Skeletal muscle cell (primary cell): Measurements from ENCODE around the gene ACHE.

Source experiments
- DNase-seq: peaks from one replicate; pipeline ENCODE4 v3.0.0-alpha.2; 2010; ENCODE audit warnings: low read depth
- H3K4me3 ChIP-seq: 2 replicates; pipeline ENCODE4 v1.5.1; 2011; ENCODE audit warnings: low read depth, mild to moderate bottlenecking, control low read depth, low read length, moderate library complexity

Gene ACHE

DNA sequence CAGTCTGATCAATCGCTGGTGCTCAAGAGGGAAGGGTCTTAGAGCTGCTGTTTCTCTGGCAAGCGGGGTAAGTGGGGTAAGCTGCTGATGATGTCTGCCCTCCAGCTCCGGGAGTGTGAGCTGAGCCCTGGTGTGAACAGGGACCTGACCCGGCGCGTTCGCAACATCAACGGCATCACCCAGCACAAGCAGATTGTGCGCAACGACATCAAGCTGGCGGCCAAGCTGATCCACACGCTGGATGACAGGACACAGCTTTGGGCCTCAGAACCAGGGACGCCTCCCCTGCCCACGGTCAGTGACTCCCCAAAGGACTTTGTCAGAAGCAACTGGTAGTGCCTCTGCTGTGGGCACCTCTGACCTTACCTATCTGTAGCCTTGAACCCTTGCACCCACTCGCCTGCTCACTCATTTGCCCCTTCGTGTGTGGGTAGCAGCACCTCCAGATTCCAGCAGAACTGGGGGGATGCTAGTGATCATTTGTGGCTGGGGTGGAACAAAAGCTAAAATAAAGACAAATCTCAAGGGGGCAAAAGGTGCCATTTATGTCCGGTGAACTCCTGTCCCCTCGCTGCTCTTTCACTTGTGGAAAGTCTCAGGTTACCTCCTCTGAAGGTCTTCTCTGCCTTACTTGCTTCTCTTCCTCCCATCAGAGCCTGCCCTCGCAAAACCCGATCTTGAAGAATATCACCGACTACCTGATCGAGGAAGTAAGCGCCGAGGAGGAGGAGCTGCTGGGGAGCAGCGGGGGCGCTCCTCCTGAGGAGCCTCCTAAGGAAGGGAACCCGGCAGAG is 9.3 kb downstream of the ACHE start:
- H3K4me3 ChIP-seq = no peak overlapping the region
- DNase-seq = no peak

DNA sequence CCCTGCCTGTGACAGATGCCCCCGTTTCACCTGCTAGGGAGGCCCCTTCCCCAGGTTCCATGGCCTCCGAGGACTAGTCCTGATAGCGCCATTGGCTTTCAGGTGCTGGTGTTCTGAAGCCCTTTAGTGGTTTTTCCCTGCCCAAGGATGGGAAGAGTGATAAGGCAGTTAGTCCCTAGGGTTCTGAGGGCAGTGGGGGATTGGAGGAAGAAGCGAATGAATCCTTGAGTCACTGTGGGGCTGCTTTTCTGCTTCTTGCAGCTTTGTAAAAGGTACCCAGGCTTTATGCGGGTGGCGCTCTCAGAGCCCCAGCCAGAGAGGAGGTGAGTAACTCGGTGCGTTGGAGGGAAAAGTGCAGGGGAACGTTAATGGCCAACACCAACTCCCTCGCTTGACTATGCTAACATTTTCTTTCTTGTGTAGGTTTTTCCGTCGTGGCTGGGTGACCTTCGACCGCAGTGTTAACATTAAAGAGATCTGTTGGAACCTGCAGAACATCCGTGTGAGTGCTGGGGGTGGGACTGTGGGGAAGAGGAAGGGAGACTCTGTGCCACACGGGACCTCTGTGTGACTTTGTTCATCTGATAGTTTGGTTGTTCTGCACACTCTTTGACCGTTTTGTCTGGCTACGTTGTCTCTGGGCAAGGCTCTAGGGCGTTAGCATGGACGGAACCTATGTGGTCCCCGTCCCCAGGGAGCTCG is 10.1 kb downstream of the ACHE start:
- H3K4me3 ChIP-seq = no peak overlapping the region
- DNase-seq = no peak

GRCh38 chr7:100884736-100885439 is 10.8 kb downstream of the ACHE start:
- no peak overlapping the region for H3K4me3 ChIP-seq
- no peak for DNase-seq

DNA sequence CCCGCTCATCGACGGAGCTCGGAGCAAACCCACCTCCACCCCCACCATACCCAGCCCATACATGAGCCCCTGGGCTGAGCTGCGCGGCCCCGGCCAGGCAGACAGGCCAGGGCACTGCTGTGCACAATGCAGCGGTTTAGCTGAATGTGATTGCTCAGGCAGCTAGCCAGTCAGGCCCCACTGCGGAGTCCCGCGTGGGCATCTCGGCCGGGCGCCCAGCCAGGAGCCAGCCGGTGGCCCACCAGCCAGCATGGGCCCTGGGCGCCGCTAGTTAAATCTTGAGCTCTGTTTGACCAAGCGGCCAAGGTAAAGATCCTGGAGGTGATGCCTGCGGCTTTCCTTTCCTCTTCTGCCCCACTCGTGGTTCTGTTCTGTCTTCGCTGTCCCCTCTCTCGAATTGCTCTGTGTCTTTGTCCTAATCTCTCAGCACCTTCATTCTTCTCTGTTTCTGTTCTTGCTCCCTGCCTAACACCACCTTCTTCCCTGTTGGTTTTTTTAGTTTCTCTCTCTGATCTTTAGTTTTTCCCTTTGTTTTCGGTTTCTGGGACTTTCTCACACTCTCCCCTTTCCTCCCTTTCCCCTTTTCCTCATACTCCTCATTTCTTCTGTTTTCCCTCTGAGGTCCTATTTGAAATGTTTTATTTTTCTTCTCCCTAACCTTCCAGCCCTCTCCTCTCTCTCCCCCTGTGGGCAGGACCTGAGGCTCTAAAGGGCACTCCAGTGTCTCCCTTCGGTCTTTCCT is 12.7 kb downstream of the ACHE start:
- H3K4me3 ChIP-seq = no peak overlapping the region
- no peak for DNase-seq

DNA sequence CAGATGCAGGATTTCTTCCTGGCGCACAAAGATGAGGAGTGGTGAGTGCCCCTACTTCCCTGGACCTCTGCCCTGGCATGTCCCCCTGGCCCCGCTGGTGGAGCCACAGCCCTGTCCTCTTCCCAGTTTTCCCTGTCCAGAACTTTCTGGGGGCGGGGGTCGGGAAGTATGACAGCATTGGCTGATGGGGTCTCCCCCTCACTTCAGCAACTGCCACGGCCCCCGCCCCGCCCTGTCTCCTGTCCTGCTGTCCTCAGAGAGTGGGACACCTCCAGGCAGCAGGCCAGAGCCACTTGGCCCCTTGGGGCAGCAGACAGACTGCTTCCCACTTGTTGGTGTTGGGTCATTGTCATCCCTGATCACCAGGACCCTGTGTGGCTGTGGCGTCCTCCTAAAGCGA is 13.5 kb downstream of the ACHE start:
- no peak overlapping the region for H3K4me3 ChIP-seq
- DNase-seq = no peak

DNA sequence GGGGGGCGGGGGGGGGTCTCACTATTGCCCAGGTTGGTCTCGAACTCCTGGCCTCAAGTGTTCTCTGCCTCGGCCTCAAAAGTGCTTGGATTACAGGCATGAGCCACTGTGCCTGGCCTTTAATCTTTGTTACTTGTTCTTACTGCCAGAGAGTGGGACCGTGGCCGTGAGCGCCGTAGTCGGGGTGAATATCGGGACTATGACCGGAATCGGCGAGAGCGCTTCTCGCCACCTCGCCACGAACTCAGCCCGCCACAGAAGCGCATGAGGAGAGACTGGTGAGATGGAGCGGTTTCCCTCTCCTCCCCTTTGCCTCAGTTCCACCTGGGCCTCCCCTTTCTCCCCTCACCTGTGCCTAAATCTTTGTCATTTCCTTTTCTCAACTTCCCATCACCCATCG is 14.6 kb downstream of the ACHE start:
- no peak overlapping the region for H3K4me3 ChIP-seq
- DNase-seq = no peak

DNA sequence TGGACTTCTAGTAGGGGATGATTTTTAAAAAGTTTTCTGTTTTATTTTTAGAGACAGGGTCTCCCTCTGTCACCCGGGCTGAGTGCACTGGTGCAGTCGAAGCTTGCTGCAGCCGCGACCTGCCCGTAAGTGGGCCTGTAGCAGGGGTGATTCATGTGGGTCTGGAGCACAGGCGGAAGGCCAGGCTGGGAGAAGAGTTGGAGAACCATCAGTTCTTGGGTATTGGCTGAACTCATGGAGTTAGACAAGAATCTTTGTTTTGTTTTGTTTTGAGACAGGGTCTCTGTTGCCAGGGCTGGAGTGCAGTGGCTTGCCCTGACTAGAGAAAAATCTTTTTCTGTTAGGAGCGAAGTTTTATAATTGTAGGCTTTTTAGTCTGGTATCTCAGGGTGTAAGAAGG is 15.0 kb downstream of the ACHE start:
- H3K4me3 ChIP-seq = no peak overlapping the region
- no peak for DNase-seq

DNA sequence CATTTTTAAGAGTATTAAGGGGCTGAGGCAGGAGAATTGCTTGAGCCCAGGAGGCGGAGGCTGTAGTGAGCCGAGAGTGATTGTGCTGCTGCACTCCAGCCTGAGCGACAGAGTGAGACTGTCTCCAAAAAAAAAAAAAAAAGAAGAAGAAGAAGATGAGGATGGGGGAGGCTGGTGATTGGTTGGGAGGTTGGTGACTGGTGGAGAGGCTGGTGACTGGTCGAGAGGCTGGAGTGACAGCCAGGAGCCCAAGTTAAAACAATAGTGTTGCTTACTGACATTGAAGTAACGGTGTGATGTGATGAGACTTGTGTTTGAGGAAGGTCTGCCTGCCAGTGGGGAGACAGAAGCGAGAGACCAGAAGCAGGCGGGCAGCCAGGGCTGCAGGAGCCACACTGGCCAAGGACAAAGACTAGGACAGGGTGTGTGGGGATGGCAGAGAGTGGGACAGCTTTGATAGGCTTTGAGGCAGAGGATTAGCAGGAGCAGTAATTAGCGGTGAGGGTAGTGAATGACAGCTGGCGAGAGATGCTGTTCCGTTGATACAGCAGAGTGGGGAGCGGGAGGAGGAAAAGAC is 15.9 kb downstream of the ACHE start:
- no peak overlapping the region for H3K4me3 ChIP-seq

GRCh38 chr7:100878685-100879084 is 17.0 kb downstream of the ACHE start:
- no peak for DNase-seq
- H3K4me3 ChIP-seq = no peak overlapping the region

More for the DNA sequence above, 15.9 kb downstream of the ACHE start:
- DNase-seq = no peak

DNA sequence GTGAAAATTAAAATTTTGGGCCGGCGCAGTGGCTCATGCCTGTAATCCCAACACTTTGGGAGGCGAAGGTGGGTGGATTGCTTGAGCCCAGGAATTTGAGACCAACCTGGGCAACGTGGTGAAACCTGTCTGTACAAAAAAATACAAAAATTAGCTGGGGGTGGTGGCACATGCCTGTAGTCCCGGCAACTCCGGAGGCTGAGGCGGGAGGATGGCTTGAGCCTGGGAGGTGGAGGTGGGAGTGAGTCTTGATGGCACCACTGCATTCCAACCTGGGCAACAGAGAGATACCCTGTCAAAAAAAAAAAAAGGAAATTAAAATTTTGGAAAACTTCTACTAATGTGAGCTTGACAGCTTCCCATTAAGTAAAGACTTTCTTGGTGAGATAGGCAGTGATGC is 17.7 kb downstream of the ACHE start:
- no peak overlapping the region for H3K4me3 ChIP-seq
- DNase-seq = no peak

DNA sequence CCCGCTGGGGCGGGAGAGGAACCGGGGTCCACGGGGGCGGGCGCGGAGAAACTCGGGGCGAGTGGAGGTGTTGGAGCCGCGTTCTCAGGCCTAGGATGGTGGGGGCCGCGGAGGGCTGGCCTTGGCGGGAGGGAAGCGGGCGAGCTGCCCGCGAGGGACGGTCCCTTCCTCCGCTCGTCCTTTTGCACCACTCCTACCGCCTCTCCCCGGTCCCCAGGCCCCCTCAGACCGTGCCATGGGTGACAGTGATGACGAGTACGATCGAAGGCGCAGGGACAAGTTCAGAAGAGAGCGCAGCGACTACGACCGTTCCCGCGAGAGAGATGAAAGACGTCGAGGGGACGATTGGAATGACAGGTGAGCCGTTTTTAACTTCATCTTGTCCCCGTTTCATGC is 20.3 kb downstream of the ACHE start:
- no peak for DNase-seq
- peak overlapping the region; percentile 82 for H3K4me3 ChIP-seq

GRCh38 chr7:100874577-100875355 is 20.9 kb downstream of the ACHE start, which contains the start of gene SRRT:
TSS of gene SRRT (plus strand) at chr7:100875103. CDS start at chr7:100875591, 488 bp downstream.
- peak within 1 kb of the TSS; percentile 82 for H3K4me3 ChIP-seq
- DNase-seq = peak; percentile 94

- H3K4me3 ChIP-seq = peak overlapping the region; percentile 82
- no peak for DNase-seq
These were observed 21.4 kb downstream of the ACHE start for GRCh38 chr7:100874300-100874576.

- DNase-seq = no peak
- peak overlapping the region; percentile 82 for H3K4me3 ChIP-seq
These were observed 21.9 kb downstream of the ACHE start for GRCh38 chr7:100873599-100874299.

GRCh38 chr7:100867776-100868485 is 27.8 kb downstream of the ACHE start:
- DNase-seq = no peak
- peak overlapping the region; percentile 96 for H3K4me3 ChIP-seq

DNA sequence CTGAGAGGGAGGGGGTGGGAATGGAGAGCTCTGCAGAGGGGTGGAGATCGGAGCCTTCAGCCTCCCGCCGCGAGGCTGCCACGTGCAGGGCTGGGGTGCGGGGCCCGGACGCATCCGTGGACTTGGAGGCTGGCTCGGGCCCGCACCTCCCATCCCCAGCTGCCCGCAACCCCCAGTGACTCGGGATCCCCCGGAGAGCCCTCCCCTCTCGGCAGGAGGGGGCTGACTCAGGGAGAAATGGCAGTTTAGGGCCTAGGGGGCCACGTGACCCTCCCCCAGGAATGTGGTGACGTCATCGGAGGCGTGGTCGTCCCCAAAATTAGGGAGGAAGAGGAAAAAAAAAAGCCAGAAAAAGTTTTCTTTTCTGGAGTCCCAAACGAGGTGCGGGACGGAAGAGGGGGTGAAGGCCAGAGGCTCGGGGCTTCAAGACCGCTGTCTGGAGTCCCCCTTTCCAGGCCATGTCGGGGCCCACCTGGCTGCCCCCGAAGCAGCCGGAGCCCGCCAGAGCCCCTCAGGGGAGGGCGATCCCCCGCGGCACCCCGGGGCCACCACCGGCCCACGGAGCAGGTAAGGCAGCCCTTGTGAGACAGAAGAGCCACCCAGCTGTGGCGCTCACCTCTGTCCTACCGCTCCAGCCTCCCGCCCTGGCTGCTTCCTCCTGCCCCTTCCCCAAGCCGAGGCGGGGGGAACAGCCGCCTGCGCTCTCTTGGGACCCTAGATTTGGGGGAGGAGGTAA is 28.5 kb downstream of the ACHE start, which contains the start of gene TRIP6:
TSS of gene TRIP6 (plus strand) at position 348 of the 736 bp plus-strand sequence. CDS start at position 459, 111 bp downstream.
- peak; percentile 82 for DNase-seq
- H3K4me3 ChIP-seq = peak within 1 kb of the TSS; percentile 96

DNA sequence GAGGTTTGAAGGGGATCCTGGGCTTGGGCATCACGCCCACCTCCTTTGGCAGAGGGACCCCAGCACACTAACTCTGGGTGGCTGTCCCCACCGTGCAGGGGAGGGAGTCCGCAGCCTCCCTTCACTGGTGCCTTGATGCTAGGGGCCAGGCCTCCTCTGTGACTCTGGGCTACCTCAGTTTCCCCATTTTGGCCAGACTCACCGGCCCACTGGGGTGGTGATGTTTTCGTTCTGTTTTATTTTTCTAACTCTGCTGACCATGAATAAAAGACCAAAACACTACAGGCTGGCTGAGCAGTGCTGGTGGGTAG is 29.0 kb downstream of the ACHE start:
- DNase-seq = no peak
- peak overlapping the region; percentile 96 for H3K4me3 ChIP-seq
